GM18498 (cell line): Measurements from ENCODE around the gene ST6GAL1.

ENCODE experiments used
- ATAC-seq: cut with Tn5 transposase; IDR thresholded peaks from one replicate; pipeline ENCODE4 v1.9.1; 2021; ENCODE audit warnings: mild to moderate bottlenecking, moderate library complexity; ENCODE audit not compliant: unreplicated experiment

The ST6GAL1 gene

GRCh38 chr3:186915806-186916796, 14.2 kb upstream of the ST6GAL1 start:
- no peak for ATAC-seq

- ATAC-seq: no peak
These were observed 12.6 kb upstream of the ST6GAL1 start for GRCh38 chr3:186917512-186918312.

GRCh38 chr3:186920301-186920700, 10.0 kb upstream of the ST6GAL1 start:
- ATAC-seq: no peak

GRCh38 chr3:186920796-186921195, 9.5 kb upstream of the ST6GAL1 start:
- ATAC-seq: no peak

GRCh38 chr3:186921578-186921977, 8.7 kb upstream of the ST6GAL1 start:
- no peak for ATAC-seq

- ATAC-seq: no peak
These were observed 8.1 kb upstream of the ST6GAL1 start for GRCh38 chr3:186922224-186922623.

GRCh38 chr3:186922790-186923189, 7.5 kb upstream of the ST6GAL1 start:
- ATAC-seq: no peak

GRCh38 chr3:186923241-186923640, 7.1 kb upstream of the ST6GAL1 start:
- no peak for ATAC-seq

GRCh38 chr3:186925826-186926225, 4.5 kb upstream of the ST6GAL1 start:
- no peak for ATAC-seq

- ATAC-seq: no peak
These were observed 1.1 kb upstream of the ST6GAL1 start for GRCh38 chr3:186929186-186929585.

- ATAC-seq: no peak
These were observed 641 bp upstream of the ST6GAL1 start for GRCh38 chr3:186929685-186930084.

- ATAC-seq: peak; percentile 82
These were observed 560 bp downstream of the ST6GAL1 start for GRCh38 chr3:186930641-186931531.

- ATAC-seq: peak; percentile 37
These were observed 1.4 kb downstream of the ST6GAL1 start for GRCh38 chr3:186931532-186932280.

GRCh38 chr3:186932281-186933181, 2.2 kb downstream of the ST6GAL1 start:
- no peak for ATAC-seq

GRCh38 chr3:186933816-186934215, 3.5 kb downstream of the ST6GAL1 start:
- ATAC-seq: no peak

GRCh38 chr3:186935133-186935532, 4.8 kb downstream of the ST6GAL1 start:
- ATAC-seq: no peak

- ATAC-seq: no peak
These were observed 6.9 kb downstream of the ST6GAL1 start for GRCh38 chr3:186937017-186937875.

- no peak for ATAC-seq
These were observed 8.4 kb downstream of the ST6GAL1 start for GRCh38 chr3:186938716-186939115.
